ENCODE results near the gene IGFLR1.

Gene IGFLR1

DNA sequence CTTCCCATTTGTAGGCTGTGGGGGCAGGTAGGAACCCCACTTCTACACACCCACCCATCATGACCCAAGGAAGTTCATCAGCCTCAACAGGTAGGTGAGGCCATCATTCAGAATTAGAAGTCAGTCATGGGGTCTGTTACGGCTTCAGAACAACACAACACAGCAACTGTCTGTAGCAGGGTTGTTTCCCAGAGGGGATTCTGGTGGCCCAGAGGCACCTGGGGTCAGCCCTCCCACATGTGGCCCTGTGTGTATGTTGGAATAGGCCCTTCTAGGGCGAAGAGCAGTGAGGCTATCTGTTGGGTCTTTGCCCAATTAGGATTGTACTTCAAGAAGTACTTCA lies 3.4 kb downstream of the IGFLR1 start:
- no peak overlapping the region for H3K27ac ChIP-seq
- TF ChIP-seq CTCF (conservative IDR thresholded peaks at IDR 0.05) = no peak

GRCh38 chr19:35738021-35738886 lies 4.0 kb downstream of the IGFLR1 start:
- no peak for TF ChIP-seq CTCF (conservative IDR thresholded peaks at IDR 0.05)

DNA sequence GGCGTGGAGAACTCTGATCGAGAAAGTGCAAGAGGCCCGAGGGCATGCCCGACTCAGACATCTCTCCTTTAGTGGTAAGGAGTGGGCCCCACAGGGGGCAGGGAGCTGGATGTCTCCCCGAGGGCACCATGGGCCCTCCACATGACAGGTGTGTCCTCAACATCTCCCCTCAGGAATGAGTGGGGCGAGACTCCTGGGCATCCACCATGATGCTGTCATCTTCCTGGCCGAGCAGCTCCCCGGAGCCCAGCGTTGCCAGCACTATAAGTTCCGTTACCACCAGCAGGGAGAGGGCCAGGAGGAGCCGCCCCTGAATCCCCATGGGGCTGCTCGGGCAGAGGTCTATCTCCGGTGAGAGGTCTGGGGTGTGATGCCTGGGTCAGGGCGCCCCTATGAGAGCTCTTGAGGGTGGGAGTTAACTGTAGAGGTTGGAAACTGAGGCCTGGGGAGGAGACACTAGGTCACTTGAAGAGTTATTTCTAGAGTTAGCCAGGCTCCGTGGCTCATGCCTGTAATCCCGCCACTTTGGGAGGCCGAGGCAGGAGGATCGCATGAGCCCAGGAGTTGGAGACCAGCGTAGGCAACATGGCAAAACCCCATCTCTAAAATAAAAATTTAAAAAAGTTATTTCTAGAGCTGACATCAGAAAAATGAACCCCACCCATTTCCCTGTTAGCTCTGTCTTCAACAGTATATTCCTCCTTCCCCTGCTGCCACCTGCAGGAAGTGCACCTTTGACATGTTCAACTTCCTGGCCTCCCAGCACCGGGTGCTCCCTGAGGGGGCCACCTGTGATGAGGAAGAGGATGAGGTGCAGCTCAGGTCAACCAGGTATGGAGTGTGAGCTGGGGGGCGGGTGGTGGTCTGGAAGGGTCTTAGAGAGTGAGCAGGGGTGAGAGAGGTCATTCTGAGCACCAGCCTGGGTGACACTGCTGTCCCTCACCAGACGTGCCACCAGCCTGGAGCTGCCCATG lies 5.1 kb downstream of the IGFLR1 start:
- H3K27ac ChIP-seq = no peak overlapping the region
- peak; percentile 40 for TF ChIP-seq CTCF (conservative IDR thresholded peaks at IDR 0.05)

More at GRCh38 chr19:35738021-35738886, 4.0 kb downstream of the IGFLR1 start:
- H3K27ac ChIP-seq = no peak overlapping the region

- H3K27ac ChIP-seq = no peak overlapping the region
- TF ChIP-seq CTCF (conservative IDR thresholded peaks at IDR 0.05) = no peak
Measured at GRCh38 chr19:35734889-35735288, 7.4 kb downstream of the IGFLR1 start.

- H3K27ac ChIP-seq = no peak overlapping the region
- TF ChIP-seq CTCF (conservative IDR thresholded peaks at IDR 0.05) = no peak
Measured at GRCh38 chr19:35734273-35734672, 8.0 kb downstream of the IGFLR1 start.

- H3K27ac ChIP-seq = no peak overlapping the region
- no peak for TF ChIP-seq CTCF (conservative IDR thresholded peaks at IDR 0.05)
Measured at GRCh38 chr19:35733180-35734125, 8.8 kb downstream of the IGFLR1 start.
